Activated B cell treated with CpG ODN at 0.5 μM for 24 hours (primary cell): ENCODE results near the gene RNF103. TPM values are rescaled to one million over a fixed set of nuclear protein-coding genes. Genes with fewer than 3 reads are reported as not detected.

Experiments used
- ATAC-seq: fragments of 200-7000 bp; cut with Tn5 transposase; one replicate; pipeline ENCODE4 v1.10.0; 2021; ENCODE audit warnings: low read depth, mild to moderate bottlenecking, moderate library complexity
- CTCF ChIA-PET: fragments of 350-600 bp; sonication (Branson Sonifier 250); formaldehyde crosslinking; loops from one replicate; lab custom pipeline; 2021; ENCODE audit warnings: antibody characterized with exemption; lab: Charles Lee
- POLR2A ChIA-PET: fragments of 350-600 bp; sonication (Branson Sonifier 250); formaldehyde crosslinking; loops from one replicate; lab custom pipeline; 2021; ENCODE audit warnings: antibody characterized with exemption; lab: Charles Lee
- DNase-seq: peaks from one replicate; pipeline ENCODE4 v3.0.0; 2022
- H3K27ac Mint-ChIP-seq: one replicate; pipeline ENCODE4 v1.8.0; 2020; ENCODE audit warnings: mixed read lengths
- H3K27me3 Mint-ChIP-seq: one replicate; pipeline ENCODE4 v1.8.0; 2021; ENCODE audit warnings: mixed read lengths
- H3K36me3 Mint-ChIP-seq: one replicate; pipeline ENCODE4 v1.8.0; 2021; ENCODE audit warnings: low read depth, mixed read lengths
- H3K4me1 Mint-ChIP-seq: one replicate; pipeline ENCODE4 v1.8.0; 2021; ENCODE audit warnings: mixed read lengths
- H3K4me3 Mint-ChIP-seq: one replicate; pipeline ENCODE4 v1.8.0; 2020; ENCODE audit warnings: mild to moderate bottlenecking, mixed read lengths
- H3K9me3 Mint-ChIP-seq: one replicate; pipeline ENCODE4 v1.8.0; 2020; ENCODE audit warnings: mixed read lengths
- CTCF ChIP-seq: fragments of 200-600 bp; IDR thresholded peaks from one replicate; pipeline ENCODE4 v1.8.0; 2022; ENCODE audit warnings: antibody characterized with exemption, mild to moderate bottlenecking
- intact Hi-C: fragments of 100-400 bp; cut with micrococcal nuclease; formaldehyde crosslinking; loops from one replicate; pipeline ENCODE4 v1.15.1; 2024
- total RNA-seq: library from RNA; stranded (reverse); gene quantifications from 2 replicates; pipeline ENCODE4 v1.2.3, GENCODE V29; 2022

Gene RNF103
- total RNA-seq, 1 donor from 2014 or later: 22.2 TPM

GRCh38 chr2:86577817-86578456 lies 45.7 kb downstream of the RNF103 start:
- ATAC-seq (no peak), DNase-seq (no peak)
- Mint-ChIP-seq H3K27me3 (no peaks in the 10 kb centered on the region), H3K9me3 (no peaks in the 10 kb centered on the region), H3K4me3 (no peak overlapping the region), H3K27ac (no peak overlapping the region), H3K4me1 (no peaks in the 10 kb centered on the region), H3K36me3 (no peaks in the 10 kb centered on the region)
- no peak for TF ChIP-seq CTCF
- ChIA-PET POLR2A (no interaction called here), CTCF (no interaction called here)
- intact Hi-C loops: no loop called here

GRCh38 chr2:86570059-86570458 lies 53.6 kb downstream of the RNF103 start:
- CTCF ChIA-PET: no interaction called here
- no peak for ATAC-seq
- Mint-ChIP-seq H3K27me3 (peaks cover 4% of the 10 kb centered on the region), H3K4me3 (no peak overlapping the region), H3K4me1 (no peaks in the 10 kb centered on the region), H3K9me3 (no peaks in the 10 kb centered on the region), H3K36me3 (no peaks in the 10 kb centered on the region), H3K27ac (no peak overlapping the region)
- intact Hi-C loops: no loop called here
- no peak for DNase-seq
- TF ChIP-seq CTCF: no peak
- POLR2A ChIA-PET: no interaction called here

- intact Hi-C loops: loop anchor here (10.0 kb wide), 1 partner anchor 1242 kb away; the partner anchor contains the start of gene TGOLN2
- POLR2A ChIA-PET: no interaction called here
- H3K27me3 Mint-ChIP-seq: peaks cover 4% of the 10 kb centered on the region
Observed at GRCh38 chr2:86566821-86567190, 56.9 kb downstream of the RNF103 start.

GRCh38 chr2:86566158-86566820 lies 57.4 kb downstream of the RNF103 start:
- no peak for ATAC-seq
- no peak for DNase-seq
- H3K27me3 Mint-ChIP-seq: peaks cover 4% of the 10 kb centered on the region
- ChIA-PET CTCF (no interaction called here), POLR2A (no interaction called here)
- peaks cover 13% of the 10 kb centered on the region for H3K36me3 Mint-ChIP-seq
- H3K9me3 Mint-ChIP-seq: no peaks in the 10 kb centered on the region
- peaks cover 24% of the 10 kb centered on the region for H3K4me1 Mint-ChIP-seq
- no peak overlapping the region for H3K27ac Mint-ChIP-seq
- intact Hi-C loops: loop anchor here (10.0 kb wide), 1 partner anchor 1241 kb away; the partner anchor contains the start of gene TGOLN2
- TF ChIP-seq CTCF: no peak
- no peak overlapping the region for H3K4me3 Mint-ChIP-seq

More at GRCh38 chr2:86566821-86567190, 56.9 kb downstream of the RNF103 start:
- Mint-ChIP-seq H3K36me3 (peaks cover 13% of the 10 kb centered on the region), H3K4me3 (no peak overlapping the region), H3K4me1 (peaks cover 19% of the 10 kb centered on the region), H3K27ac (no peak overlapping the region), H3K9me3 (no peaks in the 10 kb centered on the region)
- no peak for ATAC-seq
- CTCF ChIA-PET: no interaction called here
- DNase-seq: no peak
- TF ChIP-seq CTCF: no peak

- no peaks in the 10 kb centered on the region for H3K9me3 Mint-ChIP-seq
- H3K27me3 Mint-ChIP-seq: peaks cover 4% of the 10 kb centered on the region
- H3K4me1 Mint-ChIP-seq: peaks cover 38% of the 10 kb centered on the region
- H3K36me3 Mint-ChIP-seq: peaks cover 19% of the 10 kb centered on the region
- H3K4me3 Mint-ChIP-seq: peak overlapping the region; percentile 97
- intact Hi-C loops: loop anchor here (1.0 to 10.0 kb wide), 6 partner anchors 60 to 1494 kb away; partner anchors contain the start of genes KDM3A, KRCC1, RNF103 and TGOLN2
- DNase-seq (no peak), ATAC-seq (no peak)
- POLR2A ChIA-PET: interaction anchor here (1.1 to 2.2 kb wide), 2 partner anchors 59 to 122 kb away, joined by 4 to 32 read pairs; partner anchors contain the start of gene KDM3A
- no peak for TF ChIP-seq CTCF
- CTCF ChIA-PET: no interaction called here
- peak overlapping the region; percentile 98 for H3K27ac Mint-ChIP-seq
Observed at GRCh38 chr2:86563650-86564061, 60.0 kb downstream of the RNF103 start.
